ENCODE measurements around the gene RBM45. TPM values are rescaled to one million over a fixed set of nuclear protein-coding genes. Genes with fewer than 3 reads are reported as not detected.
"Not testable (repeated sequence)": the region's sequence is repeated elsewhere in the genome, so short reads cannot be mapped to it uniquely, and the experiment has no call there.

Gene RBM45
- total and polyA plus RNA-seq, 8 donors, result 5.0 to 9.4 (median 6.6) TPM

DNA sequence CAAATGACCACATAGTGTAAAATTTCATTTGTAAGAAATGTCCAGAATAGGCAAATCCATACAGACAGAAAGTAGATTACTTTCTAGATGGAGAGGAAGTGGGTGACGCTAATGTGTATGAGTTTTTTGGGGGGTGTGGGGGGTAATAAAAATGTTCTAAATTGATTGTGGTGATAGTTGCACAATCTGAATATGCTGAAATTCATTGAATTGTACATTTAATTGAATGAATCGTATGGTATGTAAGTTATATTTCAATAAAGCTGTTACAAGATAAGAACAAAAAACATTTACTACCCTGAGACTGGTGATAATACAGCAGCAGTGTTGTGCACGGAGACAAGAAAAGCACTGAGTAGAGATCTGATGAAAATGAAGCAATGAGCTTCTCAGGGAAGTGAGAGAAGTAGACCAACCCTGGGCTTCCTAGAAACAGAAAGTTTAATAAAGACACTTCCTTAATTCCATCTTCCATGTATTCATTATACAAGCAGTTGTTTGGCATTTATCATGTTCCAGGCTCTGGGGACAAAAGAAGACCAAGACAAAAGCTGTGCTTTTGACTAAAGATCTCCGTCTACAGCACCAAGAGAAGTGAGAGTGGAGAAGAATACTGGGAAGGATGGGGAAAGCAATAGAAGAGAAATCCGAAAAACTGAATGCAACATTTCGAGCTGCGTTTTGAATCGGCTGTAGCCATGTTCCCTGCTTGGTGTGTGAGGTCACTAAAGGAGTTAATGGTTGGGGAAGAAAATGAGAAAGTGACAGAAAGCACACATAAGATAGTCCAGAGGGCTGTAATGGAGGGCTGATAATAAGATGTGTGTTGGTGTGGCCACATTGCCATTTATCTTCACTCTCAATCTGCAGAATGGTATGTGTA lies 37.9 kb upstream of the RBM45 start:
- no peak for DNase-seq
- no peak for ATAC-seq
- H3K36me3 ChIP-seq, result no peaks in the 10 kb centered on the region
- peak overlapping the region in 1 of 4 donors; percentile 92 for H3K27ac ChIP-seq
- WGBS, 2 donors, result 84 to 88% methylated on average over 8 of the region's 8 CpGs
- no peak overlapping the region for H3K4me3 ChIP-seq
- H3K9me3 ChIP-seq, result no peaks in the 10 kb centered on the region
- no peak for FAIRE-seq
- intact Hi-C loops (cut with DNase I), result no loop called here
- H3K27me3 ChIP-seq, result no peaks in the 10 kb centered on the region
- peaks cover 0 to 18% (median 8%) of the 10 kb centered on the region in 3 donors for H3K4me1 ChIP-seq
- TF ChIP-seq, protein P1, sequence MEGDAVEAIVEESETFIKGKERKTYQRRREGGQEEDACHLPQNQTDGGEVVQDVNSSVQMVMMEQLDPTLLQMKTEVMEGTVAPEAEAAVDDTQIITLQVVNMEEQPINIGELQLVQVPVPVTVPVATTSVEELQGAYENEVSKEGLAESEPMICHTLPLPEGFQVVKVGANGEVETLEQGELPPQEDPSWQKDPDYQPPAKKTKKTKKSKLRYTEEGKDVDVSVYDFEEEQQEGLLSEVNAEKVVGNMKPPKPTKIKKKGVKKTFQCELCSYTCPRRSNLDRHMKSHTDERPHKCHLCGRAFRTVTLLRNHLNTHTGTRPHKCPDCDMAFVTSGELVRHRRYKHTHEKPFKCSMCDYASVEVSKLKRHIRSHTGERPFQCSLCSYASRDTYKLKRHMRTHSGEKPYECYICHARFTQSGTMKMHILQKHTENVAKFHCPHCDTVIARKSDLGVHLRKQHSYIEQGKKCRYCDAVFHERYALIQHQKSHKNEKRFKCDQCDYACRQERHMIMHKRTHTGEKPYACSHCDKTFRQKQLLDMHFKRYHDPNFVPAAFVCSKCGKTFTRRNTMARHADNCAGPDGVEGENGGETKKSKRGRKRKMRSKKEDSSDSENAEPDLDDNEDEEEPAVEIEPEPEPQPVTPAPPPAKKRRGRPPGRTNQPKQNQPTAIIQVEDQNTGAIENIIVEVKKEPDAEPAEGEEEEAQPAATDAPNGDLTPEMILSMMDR (IDR thresholded peaks at IDR 0.05), result no peak

DNA sequence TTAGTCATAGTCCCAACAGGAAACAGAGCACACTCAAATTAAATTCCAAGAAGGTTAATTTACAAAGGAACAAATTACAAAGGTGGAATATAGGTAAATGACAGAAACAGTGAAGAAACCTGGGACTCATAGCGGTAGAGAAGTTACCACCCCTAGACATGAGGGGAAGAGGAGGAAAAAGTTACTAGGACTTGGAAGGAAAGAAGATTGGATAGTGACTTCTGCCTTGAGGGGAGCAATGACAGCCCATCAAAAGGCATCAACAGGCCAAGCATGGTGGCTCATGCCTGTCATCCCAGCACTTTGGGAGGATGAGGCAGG lies 37.3 kb upstream of the RBM45 start:
- H3K4me3 ChIP-seq, result no peak overlapping the region
- H3K27ac ChIP-seq, result no peak overlapping the region
- WGBS, 2 donors, result 95% methylated on average over 1 of the region's 1 CpG
- no peaks in the 10 kb centered on the region for H3K9me3 ChIP-seq
- TF ChIP-seq, protein P1 (IDR thresholded peaks at IDR 0.05), result no peak
- FAIRE-seq (no peak), ATAC-seq (no peak), DNase-seq (no peak)
- H3K4me1 ChIP-seq, result peaks cover 0 to 18% (median 8%) of the 10 kb centered on the region in 3 donors
- intact Hi-C loops (cut with DNase I), result no loop called here
- H3K36me3 ChIP-seq, result no peaks in the 10 kb centered on the region
- no peaks in the 10 kb centered on the region for H3K27me3 ChIP-seq

DNA sequence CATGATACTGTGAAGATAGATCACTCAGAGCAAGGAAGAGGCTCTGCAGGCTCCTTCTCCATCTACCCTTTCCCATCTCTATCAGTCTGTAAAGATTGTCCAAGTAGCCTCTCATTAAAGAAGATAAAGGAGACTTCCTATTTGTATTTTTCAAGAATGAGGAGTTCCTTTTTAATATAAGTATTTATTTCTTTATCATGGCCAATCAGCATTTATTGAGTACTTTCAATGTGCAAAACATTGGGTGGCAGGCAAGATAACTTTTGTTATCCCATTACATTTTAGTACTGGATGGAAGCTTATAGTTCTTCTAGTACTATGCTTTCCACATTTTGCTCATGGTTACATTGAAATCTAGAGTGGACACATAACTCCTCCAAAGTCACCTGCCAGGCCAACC lies 36.1 kb upstream of the RBM45 start:
- Histone ChIP-seq H3K36me3 (no peaks in the 10 kb centered on the region), H3K27me3 (no peaks in the 10 kb centered on the region), H3K4me1 (peaks cover 0 to 12% (median 7%) of the 10 kb centered on the region in 3 donors), H3K9me3 (no peaks in the 10 kb centered on the region), H3K27ac (no peak overlapping the region), H3K4me3 (no peak overlapping the region)
- no peak for ATAC-seq
- intact Hi-C loops (cut with DNase I), result no loop called here
- TF ChIP-seq, protein P1 (IDR thresholded peaks at IDR 0.05), result no peak
- no peak for FAIRE-seq
- DNase-seq, result no peak

- H3K4me3 ChIP-seq; ATAC-seq; intact Hi-C loops (cut with DNase I); FAIRE-seq; H3K4me1 ChIP-seq; H3K9me3 ChIP-seq; H3K27me3 ChIP-seq; H3K27ac ChIP-seq; H3K36me3 ChIP-seq; DNase-seq: not testable (repeated sequence)
- 60 to 77% methylated on average over 3 of the region's 3 CpGs for WGBS, 2 donors
Measured at GRCh38 chr2:178079279-178079678, 33.0 kb upstream of the RBM45 start.

GRCh38 chr2:178082408-178083045 lies 29.7 kb upstream of the RBM45 start:
- TF ChIP-seq, protein P1 (IDR thresholded peaks at IDR 0.05), result no peak
- DNase-seq, result no peak
- intact Hi-C loops (cut with DNase I), result no loop called here
- no peak for FAIRE-seq
- Histone ChIP-seq H3K27ac (no peak overlapping the region), H3K9me3 (no peaks in the 10 kb centered on the region), H3K27me3 (no peaks in the 10 kb centered on the region), H3K4me3 (no peak overlapping the region), H3K36me3 (no peaks in the 10 kb centered on the region), H3K4me1 (no peaks in the 10 kb centered on the region)
- ATAC-seq, result no peak
- WGBS, 2 donors, result 69 to 80% methylated on average over 3 of the region's 3 CpGs

All from pancreas (tissue), 10 donors.